Sigmoid colon (tissue), 3 donors: ENCODE measurements around the gene GINM1.

ENCODE experiments used
- CTCF ChIP-seq, 4 experiments: fragments of 450-650 bp in 3 of 4; fragments of 200-600 bp in 1 of 4; IDR thresholded peaks; one replicate each; pipeline ENCODE4 v1.5.1; 2016 to 2019; ENCODE audit warnings: antibody characterized with exemption in 4 of 4, mild to moderate bottlenecking in 3 of 4, moderate library complexity in 2 of 4
- POLR2A ChIP-seq, 2 donors: fragments of 450-650 bp; IDR thresholded peaks; one replicate each; pipeline ENCODE4 v1.6.1; 2016; ENCODE audit warnings: antibody characterized with exemption in 2 of 2, mild to moderate bottlenecking in 2 of 2, moderate library complexity in 2 of 2

DNA sequence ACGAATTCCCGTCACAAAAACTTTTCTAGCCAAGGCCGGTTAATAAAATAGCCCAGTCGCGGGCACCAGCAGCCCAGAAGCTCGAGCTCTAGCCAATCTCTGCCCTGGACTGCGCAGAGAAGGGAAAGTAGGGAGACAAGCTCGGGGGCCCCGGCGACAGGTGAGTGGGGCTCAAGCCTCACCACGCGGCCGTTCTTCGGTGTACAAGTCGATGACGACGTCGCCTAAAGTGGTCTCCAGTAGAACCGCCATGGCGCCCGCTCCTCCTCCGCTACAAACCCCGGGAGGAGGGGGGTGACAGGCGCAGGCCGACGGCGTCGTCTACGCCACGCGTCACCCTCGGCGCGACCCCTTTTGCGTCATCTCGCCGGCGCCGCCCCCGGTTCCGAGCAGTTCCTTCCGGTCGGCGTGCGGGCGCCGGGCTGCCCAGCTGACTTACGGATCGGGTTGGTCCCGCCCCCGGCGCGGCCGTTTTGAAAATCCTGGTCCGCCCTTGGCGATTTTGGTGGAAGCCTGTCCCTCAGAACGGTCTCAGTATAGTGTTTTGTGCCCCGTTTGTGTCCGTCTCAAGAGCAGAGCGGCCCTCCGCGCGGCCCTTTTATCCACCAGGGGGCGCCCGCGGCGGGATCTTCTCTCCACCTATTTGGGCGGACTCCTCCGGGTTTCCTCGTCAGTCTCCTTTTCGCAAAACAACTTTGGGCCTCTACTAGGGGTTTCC is 20.3 kb upstream of the GINM1 start, which contains the start of gene PPIL4:
- peak; percentile 49 to 87 (median 70) for TF ChIP-seq CTCF (IDR thresholded peaks at IDR 0.05)
- TF ChIP-seq POLR2A (IDR thresholded peaks at IDR 0.05): peak; percentile 85 to 86
